DMS 273 (cell line): Measurements from ENCODE around the gene EXOC4.
A peak's percentile ranks its signal among the peaks of the same experiment; 100 is the strongest.
"Not testable (repeated sequence)": the region's sequence is repeated elsewhere in the genome, so short reads cannot be mapped to it uniquely, and the experiment has no call there.

Source experiments
- DNase-seq: peaks from one replicate; lab custom pipeline; 2025; ENCODE audit not compliant: unreplicated experiment; lab: John Stamatoyannopoulos, UW

EXOC4 gene

GRCh38 chr7:133778472-133778871 is 525.6 kb downstream of the EXOC4 start:
- no peak for DNase-seq

- DNase-seq: not testable (repeated sequence)
These were observed 526.7 kb downstream of the EXOC4 start for GRCh38 chr7:133779538-133779937.

- no peak for DNase-seq
These were observed 528.0 kb downstream of the EXOC4 start for GRCh38 chr7:133780912-133781311.

- DNase-seq: peak; percentile 12
These were observed 528.7 kb downstream of the EXOC4 start for GRCh38 chr7:133781486-133782090.

GRCh38 chr7:133782470-133782869 is 529.6 kb downstream of the EXOC4 start:
- no peak for DNase-seq

- DNase-seq: no peak
These were observed 530.4 kb downstream of the EXOC4 start for GRCh38 chr7:133783276-133783675.

- DNase-seq: peak; percentile 22
These were observed 531.7 kb downstream of the EXOC4 start for GRCh38 chr7:133784486-133785001.

GRCh38 chr7:133786401-133786937 is 533.6 kb downstream of the EXOC4 start:
- DNase-seq: no peak

- DNase-seq: no peak
These were observed 537.1 kb downstream of the EXOC4 start for GRCh38 chr7:133789974-133790373.

- no peak for DNase-seq
These were observed 538.0 kb downstream of the EXOC4 start for GRCh38 chr7:133790911-133791310.

- DNase-seq: peak; percentile 95
These were observed 541.6 kb downstream of the EXOC4 start for GRCh38 chr7:133794479-133794878.

- DNase-seq: peak; percentile 21
These were observed 542.3 kb downstream of the EXOC4 start for GRCh38 chr7:133795068-133795665.

GRCh38 chr7:133796782-133797745 is 544.2 kb downstream of the EXOC4 start:
- peak; percentile 84 for DNase-seq

- no peak for DNase-seq
These were observed 545.1 kb downstream of the EXOC4 start for GRCh38 chr7:133797818-133798520.

GRCh38 chr7:133801341-133801740 is 548.5 kb downstream of the EXOC4 start:
- no peak for DNase-seq

- DNase-seq: no peak
These were observed 551.2 kb downstream of the EXOC4 start for GRCh38 chr7:133804127-133804526.

GRCh38 chr7:133805426-133805825 is 552.5 kb downstream of the EXOC4 start:
- no peak for DNase-seq

GRCh38 chr7:133807624-133808492 is 555.0 kb downstream of the EXOC4 start:
- no peak for DNase-seq

- DNase-seq: no peak
These were observed 555.6 kb downstream of the EXOC4 start for GRCh38 chr7:133808493-133808866.

GRCh38 chr7:133812877-133813276 is 560.0 kb downstream of the EXOC4 start:
- DNase-seq: no peak
